Activated naive CD8-positive, alpha-beta T cell treated with anti-CD3 and anti-CD28 coated beads for 36 hours (primary cell): Measurements from ENCODE around the gene PIGS. TPM values are rescaled to one million over a fixed set of nuclear protein-coding genes. Genes with fewer than 3 reads are reported as not detected.
"Not testable (repeated sequence)": the region's sequence is repeated elsewhere in the genome, so short reads cannot be mapped to it uniquely, and the experiment has no call there.

Source experiments
- DNase-seq: peaks from one replicate; pipeline ENCODE4 v3.0.0; 2021
- H3K27ac Mint-ChIP-seq: one replicate; pipeline ENCODE4 v1.8.0; 2022; ENCODE audit warnings: mild to moderate bottlenecking, moderate library complexity, mixed read lengths
- H3K27me3 Mint-ChIP-seq: one replicate; pipeline ENCODE4 v1.8.0; 2022; ENCODE audit warnings: mild to moderate bottlenecking, mixed read lengths
- H3K36me3 Mint-ChIP-seq: one replicate; pipeline ENCODE4 v1.8.0; 2021; ENCODE audit warnings: mild to moderate bottlenecking, mixed read lengths
- H3K4me1 Mint-ChIP-seq: one replicate; pipeline ENCODE4 v1.8.0; 2021; ENCODE audit warnings: mixed read lengths
- H3K4me3 Mint-ChIP-seq: one replicate; pipeline ENCODE4 v1.8.0; 2022; ENCODE audit warnings: mild to moderate bottlenecking, moderate library complexity, mixed read lengths
- H3K9me3 Mint-ChIP-seq: one replicate; pipeline ENCODE4 v1.8.0; 2022; ENCODE audit warnings: mixed read lengths
- total RNA-seq, 2 experiments: library from RNA; stranded (reverse); gene quantifications; one replicate each; pipeline ENCODE4 v1.2.3, GENCODE V29; 2021

PIGS gene
- total RNA-seq, result 10 to 100 TPM; 41.5 to 42.5 TPM

DNA sequence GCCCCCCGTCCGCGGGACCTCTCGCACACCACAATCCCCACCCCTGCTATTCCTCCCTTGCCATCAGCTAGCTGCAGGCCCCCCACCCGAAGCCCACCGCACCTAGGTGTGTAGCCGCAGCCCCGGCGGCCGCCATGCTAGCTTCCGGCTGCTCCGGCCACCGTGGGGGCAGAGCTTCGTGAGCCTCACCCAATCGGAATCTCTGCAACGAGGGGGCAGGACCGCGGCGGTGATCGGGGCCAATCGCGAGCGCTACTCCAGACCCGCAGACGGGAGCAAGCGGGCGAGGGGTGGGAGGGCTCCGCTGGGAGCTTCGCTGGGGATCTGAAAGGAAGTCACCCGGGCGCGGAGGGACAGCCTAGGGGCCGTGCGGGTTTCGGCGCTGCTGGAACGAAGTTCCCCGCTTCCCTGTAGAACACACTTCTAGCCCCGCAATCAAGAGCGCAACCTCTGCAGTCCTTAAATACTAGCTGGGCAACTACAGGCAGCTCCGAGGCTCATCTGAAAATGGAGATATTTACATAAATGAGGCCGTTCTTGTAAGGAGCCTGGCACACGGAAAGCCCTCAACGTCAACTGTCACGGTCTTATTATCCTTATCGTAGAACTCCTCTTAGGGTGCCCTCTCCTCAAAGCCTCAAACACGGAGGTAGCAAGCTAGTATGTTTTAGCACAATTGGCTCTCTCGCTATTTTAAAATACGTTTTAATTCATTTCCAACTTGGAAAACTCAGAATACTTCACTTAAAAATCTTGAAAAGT is at the start of gene PIGS:
Gene PIGS (minus strand): TSS at position 164 of the 762 bp plus-strand sequence. CDS start 28 bp downstream, at position 136.
- Mint-ChIP-seq H3K27ac (peak within 1 kb of the TSS; percentile 94), H3K4me1 (peaks cover 41% of the 10 kb centered on the region), H3K27me3 (no peaks in the 10 kb centered on the region), H3K4me3 (peak within 1 kb of the TSS; percentile 85), H3K36me3 (peaks cover 27% of the 10 kb centered on the region), H3K9me3 (no peaks in the 10 kb centered on the region)
- peak; percentile 95 for DNase-seq

DNA sequence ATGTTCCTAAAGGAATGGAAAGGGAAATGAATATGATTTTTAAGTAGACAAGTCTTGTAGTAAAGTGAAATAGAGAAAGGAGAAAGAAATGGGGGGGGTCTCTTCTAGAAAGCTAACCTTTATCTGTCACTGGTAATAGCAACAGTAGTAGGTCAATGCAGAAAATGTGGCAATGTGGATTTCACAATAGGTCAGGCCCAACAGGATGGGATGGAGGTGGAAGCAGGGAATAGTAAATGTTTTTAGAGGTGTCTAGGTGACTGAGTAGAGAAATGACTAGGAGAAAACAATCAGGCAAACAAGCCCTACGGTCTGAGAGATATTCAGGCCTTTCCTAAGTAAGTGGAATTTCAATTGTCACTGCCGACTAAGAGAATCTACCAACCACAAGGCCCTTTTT is 48.7 kb upstream of the PIGS start:
- Mint-ChIP-seq H3K36me3 (peaks cover 26% of the 10 kb centered on the region), H3K9me3 (no peaks in the 10 kb centered on the region), H3K4me3 (no peak overlapping the region), H3K27ac (no peak overlapping the region), H3K4me1 (no peaks in the 10 kb centered on the region), H3K27me3 (no peaks in the 10 kb centered on the region)
- DNase-seq, result no peak

DNA sequence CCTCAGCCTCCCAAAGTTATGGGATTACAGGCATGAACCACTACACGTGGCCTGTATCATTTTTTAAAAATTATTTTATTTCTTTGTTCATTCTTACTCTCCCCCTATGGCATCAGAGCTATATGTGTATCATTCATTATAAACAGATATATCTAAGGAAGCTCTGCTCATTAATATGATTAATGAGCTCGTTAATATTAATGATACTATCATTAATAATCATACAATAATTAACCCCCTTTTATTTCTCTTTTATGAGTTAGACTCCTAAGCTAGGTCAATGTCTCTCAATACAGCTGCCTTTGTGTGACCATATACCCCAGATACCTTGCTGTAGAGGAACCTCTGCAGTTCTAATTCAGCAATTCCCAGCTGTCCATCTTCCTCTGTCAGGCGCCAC is 47.1 kb upstream of the PIGS start:
- Mint-ChIP-seq H3K27ac (peak overlapping the region; percentile 31), H3K9me3 (no peaks in the 10 kb centered on the region), H3K4me3 (no peak overlapping the region), H3K27me3 (no peaks in the 10 kb centered on the region), H3K36me3 (peaks cover 28% of the 10 kb centered on the region), H3K4me1 (no peaks in the 10 kb centered on the region)
- DNase-seq, result no peak

DNA sequence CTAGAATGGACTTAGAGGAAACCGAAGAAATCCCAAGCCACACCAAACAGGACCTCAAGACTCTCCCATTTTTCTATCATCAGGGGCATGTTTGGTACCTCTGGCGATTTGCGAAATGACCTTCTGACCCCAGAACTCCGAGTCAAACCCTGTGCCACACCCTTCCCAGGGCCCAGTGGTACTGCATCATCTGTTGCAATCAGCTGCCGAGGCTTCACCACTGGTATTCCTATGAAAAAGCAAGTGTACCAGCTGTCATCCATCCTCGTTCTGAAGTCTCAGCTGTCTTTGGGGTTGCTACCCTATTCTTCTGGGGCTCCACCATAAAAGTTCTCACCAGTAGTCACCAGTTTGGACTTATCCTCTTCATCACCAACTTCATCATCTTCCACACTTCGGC is 45.0 kb upstream of the PIGS start:
- H3K36me3 Mint-ChIP-seq, result peaks cover 23% of the 10 kb centered on the region
- no peaks in the 10 kb centered on the region for H3K27me3 Mint-ChIP-seq
- no peak for DNase-seq
- H3K9me3 Mint-ChIP-seq, result no peaks in the 10 kb centered on the region
- H3K27ac Mint-ChIP-seq, result no peak overlapping the region
- H3K4me3 Mint-ChIP-seq, result no peak overlapping the region
- H3K4me1 Mint-ChIP-seq, result no peaks in the 10 kb centered on the region

DNA sequence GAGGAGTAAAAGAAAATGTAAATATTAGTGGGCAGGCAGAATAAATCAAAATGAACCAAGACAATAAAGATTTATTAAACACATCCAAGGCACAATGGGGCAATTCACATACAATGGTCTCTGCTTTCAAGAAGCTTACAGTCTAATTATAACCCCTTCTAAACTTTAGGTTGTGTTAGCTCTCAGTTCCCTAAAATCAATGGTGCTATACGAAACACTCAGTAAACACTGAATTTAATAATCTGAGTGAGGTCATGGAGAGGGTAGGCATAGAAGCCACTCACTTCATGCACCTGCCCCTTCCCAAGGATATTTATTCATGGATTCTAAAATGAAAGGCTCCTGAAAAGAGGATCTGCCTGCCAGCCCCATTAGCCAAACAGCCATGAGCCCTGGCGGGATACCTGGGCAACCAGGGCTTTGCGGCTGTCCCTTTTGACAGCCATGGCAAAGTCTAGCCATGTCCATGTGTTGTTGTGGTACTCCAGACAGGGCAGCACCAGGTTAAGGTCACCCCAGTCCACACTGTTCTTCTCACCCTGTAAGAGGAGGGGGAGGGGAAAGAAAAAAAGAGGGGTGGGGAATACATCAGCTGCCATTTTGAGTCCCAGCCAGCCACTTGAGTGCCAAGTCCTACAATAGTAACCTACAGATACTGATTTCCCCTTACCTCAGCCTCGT is 44.1 kb upstream of the PIGS start:
- peaks cover 23% of the 10 kb centered on the region for H3K36me3 Mint-ChIP-seq

DNA sequence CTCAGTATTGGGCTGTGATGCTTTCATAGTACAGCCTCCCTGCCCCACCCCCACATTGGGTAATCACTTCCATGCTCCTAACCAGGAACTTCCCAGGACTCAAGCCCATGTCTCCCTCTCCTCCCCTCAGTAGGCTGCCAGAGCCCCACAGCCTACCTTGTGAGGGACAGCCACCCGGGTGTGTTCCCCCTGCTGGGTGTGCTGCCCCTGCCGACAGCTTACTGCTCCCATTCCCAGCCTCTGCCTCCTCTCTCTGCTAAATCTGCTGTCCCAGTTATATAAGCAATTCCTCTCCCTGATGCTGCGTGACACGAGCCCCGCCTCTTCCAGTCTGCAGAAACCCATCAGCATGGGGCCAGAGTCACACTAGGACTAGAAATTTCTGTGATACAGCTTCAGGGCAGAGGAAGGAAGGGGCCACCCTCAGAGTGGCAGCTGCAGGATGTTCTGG is 42.6 kb upstream of the PIGS start, which contains the start of gene RSKR:
Gene RSKR (minus strand): TSS at position 255 of the 451 bp plus-strand sequence. CDS start 24 bp downstream, at position 231.
- H3K27ac Mint-ChIP-seq, result no peak within 1 kb of the TSS
- H3K9me3 Mint-ChIP-seq, result no peaks in the 10 kb centered on the region

More for the DNA sequence above, 44.1 kb upstream of the PIGS start:
- H3K4me3 Mint-ChIP-seq, result no peak overlapping the region
- H3K9me3 Mint-ChIP-seq, result no peaks in the 10 kb centered on the region
- H3K27ac Mint-ChIP-seq, result no peak overlapping the region
- no peak for DNase-seq
- H3K27me3 Mint-ChIP-seq, result no peaks in the 10 kb centered on the region
- no peaks in the 10 kb centered on the region for H3K4me1 Mint-ChIP-seq

DNA sequence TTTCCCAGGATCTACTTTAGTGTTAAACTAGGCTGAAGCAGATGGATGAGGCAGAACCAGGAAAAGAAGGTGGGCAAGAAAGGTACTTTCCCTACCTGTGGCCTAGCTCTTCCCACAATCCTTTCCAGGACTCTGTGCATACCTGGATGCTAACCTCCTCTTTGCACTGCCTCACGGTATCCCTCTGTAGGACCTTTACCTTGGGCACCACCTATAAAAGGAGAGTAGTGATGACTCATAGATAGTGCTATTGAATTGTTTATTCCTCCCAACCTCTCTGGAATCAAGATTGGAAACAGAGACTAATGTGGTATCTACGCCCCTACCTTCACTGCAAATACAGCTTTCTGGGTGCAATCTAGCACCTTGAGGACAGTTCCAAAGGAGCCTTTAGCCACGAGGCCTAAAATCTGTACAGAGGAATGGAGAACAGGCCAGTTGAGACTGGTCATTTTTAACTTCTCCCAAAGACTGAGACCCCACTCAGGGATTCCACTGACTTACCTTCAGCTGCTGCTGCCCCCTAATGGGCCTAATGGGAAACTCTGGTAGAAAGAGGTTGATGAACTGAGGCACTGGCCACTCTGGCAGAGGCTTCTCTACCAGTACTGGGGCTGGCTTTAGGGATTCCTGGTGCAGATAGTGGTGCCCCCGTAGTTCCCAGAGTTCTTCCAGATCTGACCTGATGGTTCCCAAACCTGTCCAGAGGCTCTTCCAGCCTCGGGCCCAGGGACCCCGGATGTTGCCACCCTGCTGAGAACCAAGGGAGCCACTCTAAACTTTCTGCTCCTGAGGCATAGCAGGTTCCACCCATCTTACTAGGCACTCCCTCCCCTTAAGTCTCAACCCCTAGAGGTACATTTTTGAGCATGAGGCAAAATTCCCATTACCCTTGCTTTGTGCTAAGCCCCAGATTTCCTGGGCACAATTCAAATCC is 41.9 kb upstream of the PIGS start:
- Mint-ChIP-seq H3K27me3 (no peaks in the 10 kb centered on the region), H3K4me3 (no peak overlapping the region), H3K36me3 (peaks cover 16% of the 10 kb centered on the region), H3K27ac (no peak overlapping the region), H3K4me1 (no peaks in the 10 kb centered on the region), H3K9me3 (no peaks in the 10 kb centered on the region)
- peak; percentile 13 for DNase-seq

More for the DNA sequence above, 42.6 kb upstream of the PIGS start, which contains the start of gene RSKR:
- H3K36me3 Mint-ChIP-seq, result peaks cover 19% of the 10 kb centered on the region
- no peak for DNase-seq
- no peaks in the 10 kb centered on the region for H3K27me3 Mint-ChIP-seq
- no peak within 1 kb of the TSS for H3K4me3 Mint-ChIP-seq
- no peaks in the 10 kb centered on the region for H3K4me1 Mint-ChIP-seq

DNA sequence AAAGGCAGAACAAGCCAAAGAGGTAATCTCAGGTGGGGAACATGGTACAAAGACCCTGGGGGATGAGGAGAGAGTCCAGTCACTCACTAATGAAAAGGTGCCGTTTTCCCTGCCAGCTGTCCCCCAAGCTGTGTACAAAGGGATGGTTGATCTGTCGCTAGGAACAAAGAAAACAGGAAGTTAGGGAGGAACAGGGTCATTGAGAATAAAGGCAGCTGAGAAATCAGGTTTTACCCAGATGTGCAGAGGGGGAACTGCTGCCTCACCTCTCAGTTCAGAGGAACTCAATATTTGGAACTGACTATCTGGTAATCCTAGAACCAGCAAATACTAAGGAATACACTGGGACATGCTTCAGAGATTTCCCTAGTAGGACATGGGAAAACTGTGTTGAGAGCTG is 41.2 kb upstream of the PIGS start:
- no peak for DNase-seq
- peaks cover 16% of the 10 kb centered on the region for H3K36me3 Mint-ChIP-seq
- no peak overlapping the region for H3K27ac Mint-ChIP-seq
- H3K4me1 Mint-ChIP-seq, result no peaks in the 10 kb centered on the region
- H3K9me3 Mint-ChIP-seq, result no peaks in the 10 kb centered on the region
- no peak overlapping the region for H3K4me3 Mint-ChIP-seq
- H3K27me3 Mint-ChIP-seq, result no peaks in the 10 kb centered on the region

DNA sequence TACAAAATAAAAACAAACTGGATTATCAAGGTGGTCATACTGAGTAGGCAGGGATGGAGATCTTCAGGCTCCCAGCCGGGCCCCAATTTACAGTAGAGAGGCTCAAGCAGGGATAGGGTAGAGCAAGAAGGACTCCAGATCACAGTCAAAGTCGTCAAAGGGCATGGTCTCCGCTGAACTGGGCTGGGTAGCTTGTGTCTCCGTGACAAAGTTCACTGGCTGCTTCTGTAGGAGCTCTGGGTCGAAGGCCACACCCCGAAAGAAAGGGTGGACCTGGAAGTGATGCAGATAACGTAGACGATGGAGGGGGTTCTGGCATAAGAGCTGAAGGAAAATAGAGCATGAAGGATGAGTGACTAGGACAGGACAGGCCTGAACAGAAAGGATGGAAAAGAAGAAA is 39.1 kb upstream of the PIGS start:
- Mint-ChIP-seq H3K4me3 (no peak overlapping the region), H3K4me1 (no peaks in the 10 kb centered on the region), H3K27me3 (no peaks in the 10 kb centered on the region), H3K9me3 (no peaks in the 10 kb centered on the region), H3K36me3 (peaks cover 13% of the 10 kb centered on the region), H3K27ac (no peak overlapping the region)
- DNase-seq, result no peak

DNA sequence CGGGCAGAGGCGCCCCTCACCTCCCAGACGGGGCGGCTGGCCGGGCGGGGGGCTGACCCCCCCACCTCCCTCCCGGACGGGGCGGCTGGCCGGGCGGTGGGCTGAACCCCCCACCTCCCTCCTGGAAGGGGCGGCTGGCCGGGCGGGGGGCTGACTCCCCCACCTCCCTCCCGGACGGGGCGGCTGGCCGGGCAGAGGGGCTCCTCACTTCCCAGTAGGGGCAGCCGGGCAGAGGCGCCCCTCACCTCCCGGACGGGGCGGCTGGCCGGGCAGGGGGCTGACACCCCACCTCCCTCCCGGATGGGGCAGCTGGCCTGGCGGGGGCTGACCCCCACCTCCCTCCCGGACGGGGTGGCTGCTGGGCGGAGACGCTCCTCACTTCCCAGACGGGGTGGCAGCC is 32.7 kb upstream of the PIGS start:
- not testable (repeated sequence) for H3K36me3 Mint-ChIP-seq, DNase-seq, H3K4me1 Mint-ChIP-seq, H3K9me3 Mint-ChIP-seq, H3K27me3 Mint-ChIP-seq, H3K4me3 Mint-ChIP-seq, H3K27ac Mint-ChIP-seq

DNA sequence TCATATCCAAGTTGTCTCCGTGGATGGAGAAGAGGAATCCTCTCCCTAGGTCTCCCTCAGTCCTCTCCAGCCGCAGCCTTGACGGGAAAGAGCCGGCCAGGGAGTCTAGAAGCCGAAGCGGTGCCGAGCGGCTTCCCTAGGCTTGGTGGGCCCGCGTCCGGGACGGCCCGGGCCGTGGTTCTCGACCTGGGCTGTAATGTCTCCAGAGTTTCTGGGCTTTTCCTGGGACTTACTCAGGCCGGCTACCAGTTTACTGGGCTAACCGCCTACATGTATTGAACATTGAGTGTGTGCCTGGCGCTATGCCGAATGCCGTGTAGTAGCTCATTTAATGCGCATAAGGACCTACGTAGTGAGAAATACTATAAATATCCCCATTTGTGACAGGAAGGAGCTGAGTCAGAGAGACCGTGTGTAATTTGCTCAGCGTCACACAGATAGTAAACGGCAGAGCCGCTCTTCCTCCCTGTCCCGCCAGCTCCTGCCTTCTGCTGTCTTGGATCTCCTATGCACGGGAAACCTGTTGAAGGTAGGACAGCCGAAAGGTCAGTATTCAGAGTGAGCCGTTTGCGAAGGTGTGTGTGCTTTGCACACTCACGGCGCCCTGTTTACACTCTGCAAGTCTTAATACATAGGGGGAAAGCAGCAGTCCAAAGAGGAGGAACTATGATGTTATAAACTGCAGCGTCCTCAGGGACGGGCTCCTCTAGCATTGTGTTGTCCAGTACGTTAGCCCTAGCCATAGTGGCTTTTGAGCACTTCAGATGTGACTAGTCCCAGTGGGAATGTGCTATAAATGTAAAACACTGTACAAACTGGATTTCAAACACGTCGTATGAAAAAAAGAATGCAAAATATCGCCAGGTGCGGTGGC is 28.2 kb upstream of the PIGS start:
- no peaks in the 10 kb centered on the region for H3K27me3 Mint-ChIP-seq
- H3K4me3 Mint-ChIP-seq, result peak overlapping the region; percentile 90
- H3K9me3 Mint-ChIP-seq, result no peaks in the 10 kb centered on the region
- peaks cover 16% of the 10 kb centered on the region for H3K4me1 Mint-ChIP-seq
- DNase-seq, result peak; percentile 74
- H3K27ac Mint-ChIP-seq, result peak overlapping the region; percentile 91
- peaks cover 16% of the 10 kb centered on the region for H3K36me3 Mint-ChIP-seq

DNA sequence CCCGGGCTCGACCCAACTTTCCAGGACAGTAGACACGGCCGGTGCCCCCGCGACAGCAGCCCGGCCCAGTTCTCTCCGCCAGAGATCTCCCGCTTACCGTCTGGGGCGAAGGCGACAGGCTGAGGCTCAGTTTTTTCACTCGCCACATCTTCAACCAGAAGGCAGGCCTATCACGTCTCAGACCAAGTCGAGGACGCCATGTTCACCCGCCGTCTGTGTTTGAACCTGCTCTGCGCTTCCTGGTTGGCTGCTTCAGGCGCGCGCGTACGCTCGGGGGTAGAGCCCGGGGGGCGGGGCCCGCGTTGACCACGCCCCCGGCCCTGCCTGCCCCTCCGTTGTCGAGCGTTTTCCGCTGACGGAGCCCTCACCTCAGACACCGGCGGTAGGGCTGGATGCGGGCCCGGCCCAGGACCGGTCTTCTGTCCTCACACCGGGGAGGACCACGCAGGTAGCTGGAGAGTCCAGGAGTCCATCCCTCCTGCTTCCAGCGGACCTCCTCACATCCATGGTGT is 27.5 kb upstream of the PIGS start, which contains the start of gene SPAG5:
Gene SPAG5 (minus strand): TSS at position 227 of the 512 bp plus-strand sequence. CDS start 79 bp downstream, at position 148.
- peak within 1 kb of the TSS; percentile 90 for H3K4me3 Mint-ChIP-seq
- peak; percentile 97 for DNase-seq
- peaks cover 16% of the 10 kb centered on the region for H3K36me3 Mint-ChIP-seq
- peaks cover 16% of the 10 kb centered on the region for H3K4me1 Mint-ChIP-seq
- H3K27ac Mint-ChIP-seq, result peak within 1 kb of the TSS; percentile 91
- H3K9me3 Mint-ChIP-seq, result no peaks in the 10 kb centered on the region
- no peaks in the 10 kb centered on the region for H3K27me3 Mint-ChIP-seq

DNA sequence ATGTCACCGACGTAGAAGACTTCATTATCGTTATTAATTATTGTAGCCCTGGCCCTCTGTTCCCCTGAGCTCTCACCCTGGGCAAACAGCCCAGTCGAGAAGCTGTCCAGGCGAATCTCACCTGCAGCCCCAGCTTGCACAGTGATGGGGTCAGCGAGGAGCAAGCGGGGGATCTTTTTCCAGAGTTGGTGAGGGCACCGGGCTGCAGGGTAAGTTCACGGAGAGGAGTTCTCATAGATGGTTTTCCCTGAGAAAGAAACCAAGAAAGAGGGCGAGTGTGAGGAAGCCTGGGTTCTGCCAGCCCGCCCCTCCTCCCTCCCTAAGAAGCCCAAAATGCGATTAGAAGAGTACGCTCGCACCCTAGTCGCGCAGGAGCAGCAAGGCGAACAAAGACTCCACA is 27.1 kb upstream of the PIGS start:
- Mint-ChIP-seq H3K4me3 (peak overlapping the region; percentile 90), H3K9me3 (no peaks in the 10 kb centered on the region), H3K36me3 (peaks cover 17% of the 10 kb centered on the region), H3K27me3 (no peaks in the 10 kb centered on the region), H3K27ac (peak overlapping the region; percentile 91), H3K4me1 (peaks cover 16% of the 10 kb centered on the region)
- DNase-seq, result no peak
